H7 (cell line): Measurements from ENCODE around the gene GPR161. TPM values are rescaled to one million over a fixed set of nuclear protein-coding genes. Genes with fewer than 3 reads are reported as not detected.

ENCODE experiments used
- DNase-seq: peaks from one replicate; pipeline ENCODE4 v3.0.0; 2012
- H3K27me3 ChIP-seq: 2 replicates; pipeline ENCODE4 v1.6.0; 2011; ENCODE audit warnings: mild to moderate bottlenecking, low read length; ENCODE audit not compliant: control insufficient read depth, insufficient read depth
- H3K36me3 ChIP-seq: replicated peaks from 2 replicates; pipeline ENCODE4 v1.5.1; 2011; ENCODE audit warnings: low read length; ENCODE audit not compliant: control insufficient read depth, insufficient read depth
- H3K4me3 ChIP-seq: 2 replicates; pipeline ENCODE4 v1.5.1; 2011; ENCODE audit warnings: low read depth, mild to moderate bottlenecking, control low read depth, low read length, moderate library complexity; ENCODE audit not compliant: insufficient read depth
- total RNA-seq: library from RNA; depleted of rRNA; stranded (reverse); fragments of >200 nt; shearing (Covaris generic); gene quantifications from 2 replicates; pipeline ENCODE4 v1.2.3, GENCODE V29; 2014

Gene GPR161
- total RNA-seq, 1 experiment from 2014 or later, result 20.4 TPM

- Histone ChIP-seq H3K36me3 (no peaks in the 10 kb centered on the region), H3K27me3 (peaks cover 21% of the 10 kb centered on the region), H3K4me3 (peak overlapping the region; percentile 79)
- peak; percentile 56 for DNase-seq
These were observed 1.4 kb downstream of the GPR161 start for GRCh38 chr1:168135116-168135920.

GRCh38 chr1:168134642-168135041 lies 2.1 kb downstream of the GPR161 start:
- Histone ChIP-seq H3K4me3 (no peak overlapping the region), H3K36me3 (no peaks in the 10 kb centered on the region), H3K27me3 (peaks cover 21% of the 10 kb centered on the region)
- DNase-seq, result no peak

- Histone ChIP-seq H3K27me3 (peaks cover 21% of the 10 kb centered on the region), H3K36me3 (no peaks in the 10 kb centered on the region), H3K4me3 (no peak overlapping the region)
- DNase-seq, result no peak
These were observed 2.6 kb downstream of the GPR161 start for GRCh38 chr1:168134132-168134531.

GRCh38 chr1:168129933-168130332 lies 6.8 kb downstream of the GPR161 start:
- Histone ChIP-seq H3K4me3 (no peak overlapping the region), H3K36me3 (no peaks in the 10 kb centered on the region), H3K27me3 (peaks cover 4% of the 10 kb centered on the region)
- DNase-seq, result no peak

GRCh38 chr1:168127503-168127902 lies 9.2 kb downstream of the GPR161 start:
- Histone ChIP-seq H3K36me3 (no peaks in the 10 kb centered on the region; the same call in 1 of the 2 replicates), H3K27me3 (no peaks in the 10 kb centered on the region), H3K4me3 (no peak overlapping the region)
- no peak for DNase-seq

GRCh38 chr1:168125051-168125450 lies 11.7 kb downstream of the GPR161 start:
- no peaks in the 10 kb centered on the region; the same call in 1 of the 2 replicates for H3K36me3 ChIP-seq
- H3K27me3 ChIP-seq, result no peaks in the 10 kb centered on the region
- DNase-seq, result no peak
- no peak overlapping the region for H3K4me3 ChIP-seq

- Histone ChIP-seq H3K4me3 (no peak overlapping the region), H3K36me3 (no peaks in the 10 kb centered on the region; the same call in 1 of the 2 replicates), H3K27me3 (no peaks in the 10 kb centered on the region)
- DNase-seq, result no peak
These were observed 15.2 kb downstream of the GPR161 start for GRCh38 chr1:168121401-168122011.

- H3K27me3 ChIP-seq, result no peaks in the 10 kb centered on the region
- H3K4me3 ChIP-seq, result no peak overlapping the region
- no peaks in the 10 kb centered on the region; the same call in 1 of the 2 replicates for H3K36me3 ChIP-seq
- DNase-seq, result no peak
These were observed 17.0 kb downstream of the GPR161 start for GRCh38 chr1:168119750-168120149.

GRCh38 chr1:168116327-168116799 lies 20.4 kb downstream of the GPR161 start:
- no peaks in the 10 kb centered on the region for H3K36me3 ChIP-seq
- H3K27me3 ChIP-seq, result no peaks in the 10 kb centered on the region
- no peak for DNase-seq
- no peak overlapping the region for H3K4me3 ChIP-seq

- Histone ChIP-seq H3K4me3 (no peak overlapping the region), H3K36me3 (no peaks in the 10 kb centered on the region), H3K27me3 (no peaks in the 10 kb centered on the region)
- DNase-seq, result no peak
These were observed 21.9 kb downstream of the GPR161 start for GRCh38 chr1:168114845-168115244.

- Histone ChIP-seq H3K27me3 (no peaks in the 10 kb centered on the region), H3K36me3 (no peaks in the 10 kb centered on the region), H3K4me3 (no peak overlapping the region)
- no peak for DNase-seq
These were observed 23.9 kb downstream of the GPR161 start for GRCh38 chr1:168112673-168113305.

GRCh38 chr1:168110896-168111545 lies 25.7 kb downstream of the GPR161 start:
- Histone ChIP-seq H3K27me3 (no peaks in the 10 kb centered on the region), H3K4me3 (no peak overlapping the region), H3K36me3 (no peaks in the 10 kb centered on the region)
- DNase-seq, result peak; percentile 70

GRCh38 chr1:168106274-168106673 lies 30.5 kb downstream of the GPR161 start:
- peaks cover 1% of the 10 kb centered on the region; the same call in 1 of the 2 replicates for H3K36me3 ChIP-seq

GRCh38 chr1:168105846-168106245 lies 30.9 kb downstream of the GPR161 start:
- Histone ChIP-seq H3K36me3 (peaks cover 1% of the 10 kb centered on the region; the same call in 1 of the 2 replicates), H3K4me3 (no peak overlapping the region), H3K27me3 (no peaks in the 10 kb centered on the region)
- DNase-seq, result no peak

More at GRCh38 chr1:168106274-168106673, 30.5 kb downstream of the GPR161 start:
- H3K4me3 ChIP-seq, result no peak overlapping the region
- DNase-seq, result no peak
- H3K27me3 ChIP-seq, result no peaks in the 10 kb centered on the region
